HepG2 (cell line): Measurements from ENCODE around the gene FUCA2. TPM values are rescaled to one million over a fixed set of nuclear protein-coding genes. Genes with fewer than 3 reads are reported as not detected.

Experiments
- BORCS8-MEF2B ChIP-seq: sonication (generic); formaldehyde crosslinking; IDR thresholded peaks from 2 replicates; pipeline ENCODE4 v1.8.0; 2022; ENCODE audit warnings: mild to moderate bottlenecking, missing genetic modification reagents
- CBX1 ChIP-seq: IDR thresholded peaks from one replicate; pipeline ENCODE4 v1.6.1; 2016; ENCODE audit warnings: antibody characterized with exemption, low read depth
- CBX5 ChIP-seq: sonication (generic); formaldehyde crosslinking; IDR thresholded peaks from 2 replicates; pipeline ENCODE4 v1.4.0; 2020; ENCODE audit warnings: missing genetic modification reagents, borderline replicate concordance
- ETV6 ChIP-seq: sonication (generic); formaldehyde crosslinking; conservative IDR thresholded peaks from 2 replicates; pipeline ENCODE4 v1.4.0; 2020; ENCODE audit warnings: missing genetic modification reagents
- HDAC6 ChIP-seq: fragments of 200-600 bp; sonication (generic); IDR thresholded peaks from 2 replicates; pipeline ENCODE4 v1.7.0; 2017; ENCODE audit warnings: mild to moderate bottlenecking, antibody characterized with exemption, low read length, low read depth
- HNF1B ChIP-seq: sonication (generic); formaldehyde crosslinking; IDR thresholded peaks from 2 replicates; pipeline ENCODE4 v1.5.1; 2020; ENCODE audit warnings: mild to moderate bottlenecking, moderate library complexity, missing genetic modification reagents
- RBM39 ChIP-seq: fragments of 200-400 bp; formaldehyde crosslinking; IDR thresholded peaks from one replicate; pipeline ENCODE4 v1.6.1; 2018; ENCODE audit warnings: antibody characterized with exemption, mild to moderate bottlenecking, low read depth, low read length; ENCODE audit not compliant: poor library complexity, severe bottlenecking
- SMARCC2 ChIP-seq: fragments of 450-650 bp; IDR thresholded peaks from 2 replicates; pipeline ENCODE4 v1.6.1; 2017; ENCODE audit warnings: antibody characterized with exemption, mild to moderate bottlenecking
- ZBTB42 ChIP-seq: sonication (generic); formaldehyde crosslinking; IDR thresholded peaks from 2 replicates; pipeline ENCODE4 v1.5.0; 2020; ENCODE audit warnings: mild to moderate bottlenecking, missing genetic modification reagents
- ZNF224 ChIP-seq: sonication (generic); formaldehyde crosslinking; IDR thresholded peaks from 2 replicates; pipeline ENCODE4 v1.5.0; 2020; ENCODE audit warnings: mild to moderate bottlenecking, missing genetic modification reagents
- ZNF264 ChIP-seq: sonication (generic); formaldehyde crosslinking; IDR thresholded peaks from 2 replicates; pipeline ENCODE4 v1.4.0; 2020; ENCODE audit warnings: missing genetic modification reagents
- ZNF280D ChIP-seq: sonication (generic); formaldehyde crosslinking; IDR thresholded peaks from 2 replicates; pipeline ENCODE4 v1.5.1; 2020; ENCODE audit warnings: mild to moderate bottlenecking, missing genetic modification reagents
- ZNF367 ChIP-seq: sonication (generic); formaldehyde crosslinking; IDR thresholded peaks from 2 replicates; pipeline ENCODE4 v1.4.0; 2020; ENCODE audit warnings: missing genetic modification reagents, borderline replicate concordance
- ZNF703 ChIP-seq: sonication (generic); formaldehyde crosslinking; IDR thresholded peaks from 2 replicates; pipeline ENCODE4 v1.5.1; 2020; ENCODE audit warnings: missing genetic modification reagents, mild to moderate bottlenecking, moderate library complexity, borderline replicate concordance
- polyA plus RNA-seq, 8 experiments: library from polyadenylated mRNA; depleted of rRNA in 3 of 8; stranded (reverse) in 7 of 8; unstranded in 1 of 8; fragments of >200 nt; fragmentation: Illumina TruSeq in 4 of 8; extraction: Trizol in 4 of 8; gene quantifications; 2 replicates each; pipeline versions ENCODE4 v1.2.1 to v1.2.3, GENCODE V29; 2011 to 2016; ENCODE audit warnings: low read depth in 4 of 8, missing spikeins in 1 of 8, mixed read lengths in 1 of 8; ENCODE audit not compliant: insufficient read depth in 1 of 8
- total RNA-seq, 5 experiments: library from RNA; depleted of rRNA; stranded (reverse); fragments of >200 nt; fragmentation: Illumina TruSeq; extraction: Trizol; gene quantifications; 2 replicates each; pipeline ENCODE4 v1.2.3, GENCODE V29; 2016; ENCODE audit warnings: low read depth in 1 of 5
- TF ChIP-seq, protein P1 (sequence below): sonication (generic); formaldehyde crosslinking; IDR thresholded peaks from 2 replicates; pipeline ENCODE4 v1.5.1; 2020; ENCODE audit warnings: mild to moderate bottlenecking, missing genetic modification reagents, moderate library complexity
- TF ChIP-seq, protein P2 (sequence below): sonication (generic); formaldehyde crosslinking; IDR thresholded peaks from 2 replicates; pipeline ENCODE4 v1.4.0; 2020; ENCODE audit warnings: mild to moderate bottlenecking, missing genetic modification reagents
- TF ChIP-seq, protein P3 (sequence below): sonication (generic); formaldehyde crosslinking; conservative IDR thresholded peaks from 2 replicates; pipeline ENCODE4 v1.8.0; 2022; ENCODE audit warnings: low read depth, missing genetic modification reagents

The FUCA2 gene
- total and polyA plus RNA-seq, 2 of the 13 experiments (the other 11 are each of a cell fraction or from before 2014, with no cell fraction given): 87.4 to 144 TPM

GRCh38 chr6:143450453-143451371 lies 60.8 kb downstream of the FUCA2 start, which contains the start of the genes ADAT2 and PEX3 (continued):
- TF ChIP-seq HNF1B (CRISPR knock-in tag) (peak; percentile 96), RBM39 (peak; percentile 100), SMARCC2 (no peak), CBX1 (peak; percentile 99), ZNF224 (CRISPR knock-in tag) (peak; percentile 76; the same call in 1 of the 2 replicates), ZNF280D (CRISPR knock-in tag) (peak; percentile 95), ZBTB42 (peak; percentile 97), ZNF264 (CRISPR knock-in tag) (peak; percentile 97), ETV6 (CRISPR knock-in tag) (peak; percentile 98), ZNF367 (CRISPR knock-in tag) (no peak; the same call in 1 of the 2 replicates), ZNF703 (CRISPR knock-in tag) (peak; percentile 94), BORCS8-MEF2B (CRISPR knock-in tag) (peak; percentile 99), HDAC6 (no peak), CBX5 (CRISPR knock-in tag) (peak; percentile 100)
- TF ChIP-seq, protein P1, sequence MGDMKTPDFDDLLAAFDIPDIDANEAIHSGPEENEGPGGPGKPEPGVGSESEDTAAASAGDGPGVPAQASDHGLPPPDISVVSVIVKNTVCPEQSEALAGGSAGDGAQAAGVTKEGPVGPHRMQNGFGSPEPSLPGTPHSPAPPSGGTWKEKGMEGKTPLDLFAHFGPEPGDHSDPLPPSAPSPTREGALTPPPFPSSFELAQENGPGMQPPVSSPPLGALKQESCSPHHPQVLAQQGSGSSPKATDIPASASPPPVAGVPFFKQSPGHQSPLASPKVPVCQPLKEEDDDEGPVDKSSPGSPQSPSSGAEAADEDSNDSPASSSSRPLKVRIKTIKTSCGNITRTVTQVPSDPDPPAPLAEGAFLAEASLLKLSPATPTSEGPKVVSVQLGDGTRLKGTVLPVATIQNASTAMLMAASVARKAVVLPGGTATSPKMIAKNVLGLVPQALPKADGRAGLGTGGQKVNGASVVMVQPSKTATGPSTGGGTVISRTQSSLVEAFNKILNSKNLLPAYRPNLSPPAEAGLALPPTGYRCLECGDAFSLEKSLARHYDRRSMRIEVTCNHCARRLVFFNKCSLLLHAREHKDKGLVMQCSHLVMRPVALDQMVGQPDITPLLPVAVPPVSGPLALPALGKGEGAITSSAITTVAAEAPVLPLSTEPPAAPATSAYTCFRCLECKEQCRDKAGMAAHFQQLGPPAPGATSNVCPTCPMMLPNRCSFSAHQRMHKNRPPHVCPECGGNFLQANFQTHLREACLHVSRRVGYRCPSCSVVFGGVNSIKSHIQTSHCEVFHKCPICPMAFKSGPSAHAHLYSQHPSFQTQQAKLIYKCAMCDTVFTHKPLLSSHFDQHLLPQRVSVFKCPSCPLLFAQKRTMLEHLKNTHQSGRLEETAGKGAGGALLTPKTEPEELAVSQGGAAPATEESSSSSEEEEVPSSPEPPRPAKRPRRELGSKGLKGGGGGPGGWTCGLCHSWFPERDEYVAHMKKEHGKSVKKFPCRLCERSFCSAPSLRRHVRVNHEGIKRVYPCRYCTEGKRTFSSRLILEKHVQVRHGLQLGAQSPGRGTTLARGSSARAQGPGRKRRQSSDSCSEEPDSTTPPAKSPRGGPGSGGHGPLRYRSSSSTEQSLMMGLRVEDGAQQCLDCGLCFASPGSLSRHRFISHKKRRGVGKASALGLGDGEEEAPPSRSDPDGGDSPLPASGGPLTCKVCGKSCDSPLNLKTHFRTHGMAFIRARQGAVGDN (CRISPR knock-in tag): peak; percentile 99
- TF ChIP-seq, protein P2, sequence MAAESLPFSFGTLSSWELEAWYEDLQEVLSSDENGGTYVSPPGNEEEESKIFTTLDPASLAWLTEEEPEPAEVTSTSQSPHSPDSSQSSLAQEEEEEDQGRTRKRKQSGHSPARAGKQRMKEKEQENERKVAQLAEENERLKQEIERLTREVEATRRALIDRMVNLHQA (CRISPR knock-in tag): 0 out of 2 replicates have a peak, but pooled peaks have one; percentile 50
- TF ChIP-seq, protein P3, sequence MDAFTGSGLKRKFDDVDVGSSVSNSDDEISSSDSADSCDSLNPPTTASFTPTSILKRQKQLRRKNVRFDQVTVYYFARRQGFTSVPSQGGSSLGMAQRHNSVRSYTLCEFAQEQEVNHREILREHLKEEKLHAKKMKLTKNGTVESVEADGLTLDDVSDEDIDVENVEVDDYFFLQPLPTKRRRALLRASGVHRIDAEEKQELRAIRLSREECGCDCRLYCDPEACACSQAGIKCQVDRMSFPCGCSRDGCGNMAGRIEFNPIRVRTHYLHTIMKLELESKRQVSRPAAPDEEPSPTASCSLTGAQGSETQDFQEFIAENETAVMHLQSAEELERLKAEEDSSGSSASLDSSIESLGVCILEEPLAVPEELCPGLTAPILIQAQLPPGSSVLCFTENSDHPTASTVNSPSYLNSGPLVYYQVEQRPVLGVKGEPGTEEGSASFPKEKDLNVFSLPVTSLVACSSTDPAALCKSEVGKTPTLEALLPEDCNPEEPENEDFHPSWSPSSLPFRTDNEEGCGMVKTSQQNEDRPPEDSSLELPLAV (CRISPR knock-in tag): peak; percentile 92; the same call in 1 of the 2 replicates
